Measurements from ENCODE around the gene ZNF385A. TPM values are rescaled to one million over a fixed set of nuclear protein-coding genes. Genes with fewer than 3 reads are reported as not detected.

ZNF385A gene
- total and polyA plus RNA-seq, 9 of the 15 experiments (the other 6 are each of a cell fraction or from before 2014, with no cell fraction given): 1.0 to 111 (median 7.7) TPM

DNA sequence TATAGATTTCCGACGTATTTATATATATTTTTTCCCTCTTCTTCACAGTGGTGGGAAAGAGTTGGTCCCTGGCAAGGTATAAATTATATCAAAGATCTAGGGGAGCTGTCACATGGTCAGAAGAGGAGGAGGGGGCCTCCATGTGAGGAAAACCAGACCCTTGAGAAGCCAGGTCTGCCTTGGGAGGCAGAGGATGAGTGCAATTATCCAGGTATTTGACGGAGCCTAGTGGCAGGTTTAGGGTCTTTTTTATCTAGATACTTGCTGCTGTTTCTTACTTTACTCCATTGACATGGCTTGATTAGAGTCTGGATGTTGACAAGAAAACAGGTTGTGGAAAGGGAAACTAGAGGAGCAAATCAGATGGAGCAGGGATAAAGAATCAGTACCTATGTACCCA is 54.1 kb downstream of the ZNF385A start:
- Histone ChIP-seq H3K79me2 (ENCODE audit: control insufficient read depth, insufficient read depth, low read length) (peaks cover 93% of the 10 kb centered on the region), H3K27me3 (ENCODE audit: control insufficient read depth in 2 of 2, insufficient read depth in 2 of 2, low read length in 2 of 2) (no peaks in the 10 kb centered on the region), H3K4me1 (replicated peaks in 1 of 2; ENCODE audit: control insufficient read depth in 2 of 2, insufficient read depth in 2 of 2, low read length in 2 of 2) (peaks cover 32 to 36% of the 10 kb centered on the region in 2 experiments; a peak in 4 of 5 replicates), H2AFZ (ENCODE audit: low read depth, low read length) (no peak overlapping the region), H3K4me3 (no peak overlapping the region), H3K9me1 (ENCODE audit: control insufficient read depth, insufficient read depth, low read length) (no peaks in the 10 kb centered on the region), H3K4me2 (ENCODE audit: insufficient read depth, low read length) (peak overlapping the region; percentile 31; the same call in 1 of the 2 replicates), H3K36me3 (ENCODE audit: control insufficient read depth, insufficient read depth, low read length) (peaks cover 37% of the 10 kb centered on the region), H3K27ac (ENCODE audit: extremely low read depth, low read depth, low read length) (peak overlapping the region; percentile 29; the same call in 2 of the 3 replicates), H3K9ac (ENCODE audit: insufficient read depth in 1 of 2, low read depth in 2 of 2, low read length in 2 of 2) (peak overlapping the region; percentile 1 to 24; a peak in 1 of 4 replicates), H3K9me3 (replicated peaks; ENCODE audit: control insufficient read depth, insufficient read depth, low read depth, low read length) (no peaks in the 10 kb centered on the region), H4K20me1 (replicated peaks; ENCODE audit: control insufficient read depth, insufficient read depth, low read length) (no peaks in the 10 kb centered on the region; the same call in 1 of the 2 replicates)
- ATAC-seq (no peak), FAIRE-seq (peak; percentile 56), DNase-seq (ENCODE audit: extremely low read depth in 1 of 4, low spot score in 3 of 4) (no peak)
- in situ Hi-C loops (cut with MboI) (no loop called here), intact Hi-C loops (cut with micrococcal nuclease) (no loop called here)
- no TSS peak for BruUV-seq (replicated peaks)
- no peak for TF ChIP-seq STAG1 (CRISPR knock-in tag; IDR thresholded peaks at IDR 0.05; ENCODE audit: borderline replicate concordance)
- no peak for TF ChIP-seq CEBPB (tag; IDR thresholded peaks at IDR 0.05)
- TF ChIP-seq, protein P1, sequence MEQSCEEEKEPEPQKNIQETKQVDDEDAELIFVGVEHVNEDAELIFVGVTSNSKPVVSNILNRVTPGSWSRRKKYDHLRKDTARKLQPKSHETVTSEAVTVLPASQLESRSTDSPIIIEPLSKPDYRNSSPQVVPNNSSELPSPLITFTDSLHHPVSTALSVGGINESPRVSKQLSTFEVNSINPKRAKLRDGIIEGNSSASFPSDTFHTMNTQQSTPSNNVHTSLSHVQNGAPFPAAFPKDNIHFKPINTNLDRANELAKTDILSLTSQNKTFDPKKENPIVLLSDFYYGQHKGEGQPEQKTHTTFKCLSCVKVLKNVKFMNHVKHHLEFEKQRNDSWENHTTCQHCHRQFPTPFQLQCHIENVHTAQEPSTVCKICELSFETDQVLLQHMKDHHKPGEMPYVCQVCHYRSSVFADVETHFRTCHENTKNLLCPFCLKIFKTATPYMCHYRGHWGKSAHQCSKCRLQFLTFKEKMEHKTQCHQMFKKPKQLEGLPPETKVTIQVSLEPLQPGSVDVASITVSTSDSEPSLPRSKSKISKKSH (CRISPR knock-in tag; IDR thresholded peaks at IDR 0.05): no peak
- no peak for TF ChIP-seq ELF4 (CRISPR knock-in tag; IDR thresholded peaks at IDR 0.05)
- no peak for TF ChIP-seq ZNF184 (CRISPR knock-in tag; IDR thresholded peaks at IDR 0.05)
- TF ChIP-seq, protein P2, sequence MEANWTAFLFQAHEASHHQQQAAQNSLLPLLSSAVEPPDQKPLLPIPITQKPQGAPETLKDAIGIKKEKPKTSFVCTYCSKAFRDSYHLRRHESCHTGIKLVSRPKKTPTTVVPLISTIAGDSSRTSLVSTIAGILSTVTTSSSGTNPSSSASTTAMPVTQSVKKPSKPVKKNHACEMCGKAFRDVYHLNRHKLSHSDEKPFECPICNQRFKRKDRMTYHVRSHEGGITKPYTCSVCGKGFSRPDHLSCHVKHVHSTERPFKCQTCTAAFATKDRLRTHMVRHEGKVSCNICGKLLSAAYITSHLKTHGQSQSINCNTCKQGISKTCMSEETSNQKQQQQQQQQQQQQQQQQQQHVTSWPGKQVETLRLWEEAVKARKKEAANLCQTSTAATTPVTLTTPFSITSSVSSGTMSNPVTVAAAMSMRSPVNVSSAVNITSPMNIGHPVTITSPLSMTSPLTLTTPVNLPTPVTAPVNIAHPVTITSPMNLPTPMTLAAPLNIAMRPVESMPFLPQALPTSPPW (CRISPR knock-in tag; IDR thresholded peaks at IDR 0.05): no peak
- TF ChIP-seq NFATC3 (IDR thresholded peaks at IDR 0.05): no peak
- no peak for TF ChIP-seq SMARCA5 (IDR thresholded peaks at IDR 0.05)
- no peak for TF ChIP-seq ZKSCAN3 (CRISPR knock-in tag; IDR thresholded peaks at IDR 0.05)
- no peak for TF ChIP-seq EHMT2 (IDR thresholded peaks at IDR 0.05)
- no peak for TF ChIP-seq ZBTB8A (IDR thresholded peaks at IDR 0.05; ENCODE audit: partially characterized antibody)
- TF ChIP-seq, protein P3, sequence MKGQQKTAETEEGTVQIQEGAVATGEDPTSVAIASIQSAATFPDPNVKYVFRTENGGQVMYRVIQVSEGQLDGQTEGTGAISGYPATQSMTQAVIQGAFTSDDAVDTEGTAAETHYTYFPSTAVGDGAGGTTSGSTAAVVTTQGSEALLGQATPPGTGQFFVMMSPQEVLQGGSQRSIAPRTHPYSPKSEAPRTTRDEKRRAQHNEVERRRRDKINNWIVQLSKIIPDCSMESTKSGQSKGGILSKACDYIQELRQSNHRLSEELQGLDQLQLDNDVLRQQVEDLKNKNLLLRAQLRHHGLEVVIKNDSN (CRISPR knock-in tag; IDR thresholded peaks at IDR 0.05): no peak
- TF ChIP-seq, protein P4, sequence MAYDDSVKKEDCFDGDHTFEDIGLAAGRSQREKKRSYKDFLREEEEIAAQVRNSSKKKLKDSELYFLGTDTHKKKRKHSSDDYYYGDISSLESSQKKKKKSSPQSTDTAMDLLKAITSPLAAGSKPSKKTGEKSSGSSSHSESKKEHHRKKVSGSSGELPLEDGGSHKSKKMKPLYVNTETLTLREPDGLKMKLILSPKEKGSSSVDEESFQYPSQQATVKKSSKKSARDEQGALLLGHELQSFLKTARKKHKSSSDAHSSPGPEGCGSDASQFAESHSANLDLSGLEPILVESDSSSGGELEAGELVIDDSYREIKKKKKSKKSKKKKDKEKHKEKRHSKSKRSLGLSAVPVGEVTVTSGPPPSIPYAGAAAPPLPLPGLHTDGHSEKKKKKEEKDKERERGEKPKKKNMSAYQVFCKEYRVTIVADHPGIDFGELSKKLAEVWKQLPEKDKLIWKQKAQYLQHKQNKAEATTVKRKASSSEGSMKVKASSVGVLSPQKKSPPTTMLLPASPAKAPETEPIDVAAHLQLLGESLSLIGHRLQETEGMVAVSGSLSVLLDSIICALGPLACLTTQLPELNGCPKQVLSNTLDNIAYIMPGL (CRISPR knock-in tag; IDR thresholded peaks at IDR 0.05): no peak
- no peak for TF ChIP-seq MAFG (tag; conservative IDR thresholded peaks at IDR 0.05)
- TF ChIP-seq KAT7 (CRISPR knock-in tag; IDR thresholded peaks at IDR 0.05; ENCODE audit: borderline replicate concordance): no peak
- TF ChIP-seq, protein P5, sequence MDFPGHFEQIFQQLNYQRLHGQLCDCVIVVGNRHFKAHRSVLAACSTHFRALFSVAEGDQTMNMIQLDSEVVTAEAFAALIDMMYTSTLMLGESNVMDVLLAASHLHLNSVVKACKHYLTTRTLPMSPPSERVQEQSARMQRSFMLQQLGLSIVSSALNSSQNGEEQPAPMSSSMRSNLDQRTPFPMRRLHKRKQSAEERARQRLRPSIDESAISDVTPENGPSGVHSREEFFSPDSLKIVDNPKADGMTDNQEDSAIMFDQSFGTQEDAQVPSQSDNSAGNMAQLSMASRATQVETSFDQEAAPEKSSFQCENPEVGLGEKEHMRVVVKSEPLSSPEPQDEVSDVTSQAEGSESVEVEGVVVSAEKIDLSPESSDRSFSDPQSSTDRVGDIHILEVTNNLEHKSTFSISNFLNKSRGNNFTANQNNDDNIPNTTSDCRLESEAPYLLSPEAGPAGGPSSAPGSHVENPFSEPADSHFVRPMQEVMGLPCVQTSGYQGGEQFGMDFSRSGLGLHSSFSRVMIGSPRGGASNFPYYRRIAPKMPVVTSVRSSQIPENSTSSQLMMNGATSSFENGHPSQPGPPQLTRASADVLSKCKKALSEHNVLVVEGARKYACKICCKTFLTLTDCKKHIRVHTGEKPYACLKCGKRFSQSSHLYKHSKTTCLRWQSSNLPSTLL (IDR thresholded peaks at IDR 0.05): no peak
- no peak for TF ChIP-seq SIX5 (IDR thresholded peaks at IDR 0.05; ENCODE audit: borderline replicate concordance in 1 of 2, insufficient read depth in 1 of 2, low read depth in 1 of 2, low read length in 2 of 2)
- 75% methylated on average over 3 of the region's 3 CpGs for WGBS (ENCODE audit: insufficient coverage, low coverage, missing lambda C conversion rate)
- ChIA-PET CTCF (ENCODE audit: low intra/inter-chr PET ratio) (no interaction called here), POLR2A (interaction anchor here (0.9 to 1.0 kb wide), 2 partner anchors 13 to 44 kb away, joined by 3 to 5 read pairs; no protein-coding TSS in a partner anchor)
